Activated CD4-positive, alpha-beta T cell treated with anti-CD3 and anti-CD28 coated beads, Interleukin-2, amount 10 ng/mL, durations not matched to agents 7 days and 5 days (primary cell): ENCODE measurements around the gene MPP7. TPM values are rescaled to one million over a fixed set of nuclear protein-coding genes. Genes with fewer than 3 reads are reported as not detected.

Source experiments
- CTCF ChIA-PET: fragments of 350-600 bp; sonication (Branson Sonifier 250); formaldehyde crosslinking; loops from one replicate; lab custom pipeline; 2021; ENCODE audit warnings: antibody characterized with exemption; lab: Charles Lee
- POLR2A ChIA-PET: fragments of 350-600 bp; sonication (Branson Sonifier 250); formaldehyde crosslinking; loops from one replicate; lab custom pipeline; 2021; ENCODE audit warnings: antibody characterized with exemption; lab: Charles Lee
- DNase-seq: peaks from one replicate; pipeline ENCODE4 v3.0.0-alpha.2; 2020
- H3K27ac Mint-ChIP-seq: one replicate; pipeline ENCODE4 v1.8.0; 2021; ENCODE audit warnings: mild to moderate bottlenecking, moderate library complexity, mixed read lengths
- H3K27me3 Mint-ChIP-seq: one replicate; pipeline ENCODE4 v1.8.0; 2021; ENCODE audit warnings: mixed read lengths
- H3K36me3 Mint-ChIP-seq: one replicate; pipeline ENCODE4 v1.8.0; 2021; ENCODE audit warnings: low read depth, mixed read lengths
- H3K4me1 Mint-ChIP-seq: one replicate; pipeline ENCODE4 v1.8.0; 2021; ENCODE audit warnings: mixed read lengths
- H3K4me3 Mint-ChIP-seq: one replicate; pipeline ENCODE4 v1.8.0; 2021; ENCODE audit warnings: mild to moderate bottlenecking, moderate library complexity, mixed read lengths
- H3K9me3 Mint-ChIP-seq: one replicate; pipeline ENCODE4 v1.8.0; 2021; ENCODE audit warnings: mixed read lengths
- total RNA-seq, 2 experiments: library from RNA; stranded (reverse); gene quantifications; one replicate each; pipeline ENCODE4 v1.2.3, GENCODE V29; 2021

Gene MPP7
- total RNA-seq, 2 experiments from 2014 or later = 18.7 to 20.2 TPM

DNA sequence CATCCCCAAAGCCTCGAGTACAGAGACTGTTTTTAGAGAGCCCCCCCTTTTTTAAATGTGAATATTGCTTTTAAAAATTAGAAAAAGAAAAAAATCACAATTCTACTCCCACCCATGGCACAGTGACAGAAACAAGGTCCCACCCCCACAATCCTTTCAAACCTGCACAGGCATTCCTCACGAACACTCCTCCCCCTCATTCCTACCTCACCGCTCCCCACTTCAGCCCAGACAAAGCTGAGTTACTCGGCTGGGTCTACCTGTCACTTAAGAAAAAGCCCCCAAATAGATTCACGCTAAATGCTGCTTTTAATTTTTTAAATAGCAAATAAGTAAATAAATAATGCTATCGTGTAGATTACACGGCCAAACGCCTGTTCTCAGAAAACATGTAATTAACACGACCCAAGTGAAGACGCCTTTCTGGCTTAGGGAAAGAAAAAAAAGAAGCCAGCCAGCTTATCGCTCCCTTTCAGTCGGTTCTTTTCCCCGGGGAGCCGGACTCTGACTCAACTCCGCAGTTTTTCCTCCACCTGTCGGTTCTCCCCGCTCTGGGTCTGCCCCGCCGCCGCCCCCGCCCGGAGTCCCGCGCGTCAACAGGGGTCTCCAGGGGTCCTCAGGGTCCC lies 739 bp downstream of the MPP7 start:
- Mint-ChIP-seq H3K27me3 (peaks cover 28% of the 10 kb centered on the region), H3K9me3 (no peaks in the 10 kb centered on the region), H3K4me1 (peaks cover 56% of the 10 kb centered on the region), H3K27ac (peak overlapping the region; percentile 68), H3K4me3 (peak overlapping the region; percentile 77), H3K36me3 (no peaks in the 10 kb centered on the region)
- ChIA-PET POLR2A (interaction anchor here (0.6 to 0.8 kb wide), 2 partner anchors 78 to 1497 kb away, joined by 3 read pairs; no protein-coding TSS in a partner anchor), CTCF (interaction anchor here (1.1 to 3.4 kb wide), 7 partner anchors 9 to 81 kb away, joined by 3 to 18 read pairs (median 4); no protein-coding TSS in a partner anchor)
- no peak for DNase-seq

DNA sequence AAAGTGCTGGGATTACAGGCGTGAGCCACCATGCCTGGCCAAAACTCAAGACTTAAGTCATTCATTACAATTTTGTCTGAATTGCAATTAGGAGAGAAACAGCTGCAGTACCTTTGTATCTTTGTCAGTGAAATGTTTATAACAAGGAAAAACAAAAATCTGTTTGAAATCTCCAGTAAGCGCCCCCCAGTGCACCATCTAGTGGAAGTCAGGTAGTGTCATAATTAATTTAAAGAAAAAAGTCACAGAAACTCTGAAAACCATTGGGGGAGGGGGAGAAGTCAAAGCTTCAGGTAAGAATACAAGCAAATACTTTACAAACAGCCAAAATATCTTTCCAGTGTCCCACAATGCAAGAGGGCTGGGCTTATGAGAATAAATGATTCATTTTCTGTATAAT lies 2.8 kb downstream of the MPP7 start:
- Mint-ChIP-seq H3K4me1 (peaks cover 59% of the 10 kb centered on the region), H3K27me3 (peaks cover 16% of the 10 kb centered on the region), H3K4me3 (no peak overlapping the region), H3K36me3 (no peaks in the 10 kb centered on the region), H3K27ac (peak overlapping the region; percentile 39), H3K9me3 (no peaks in the 10 kb centered on the region)
- CTCF ChIA-PET = interaction anchor here (0.7 kb wide), 1 partner anchor 87 kb away, joined by 4 read pairs; no protein-coding TSS in a partner anchor
- POLR2A ChIA-PET = interaction anchor here (0.7 kb wide), 1 partner anchor 66 kb away, joined by 7 read pairs; no protein-coding TSS in a partner anchor
- peak; percentile 41 for DNase-seq

DNA sequence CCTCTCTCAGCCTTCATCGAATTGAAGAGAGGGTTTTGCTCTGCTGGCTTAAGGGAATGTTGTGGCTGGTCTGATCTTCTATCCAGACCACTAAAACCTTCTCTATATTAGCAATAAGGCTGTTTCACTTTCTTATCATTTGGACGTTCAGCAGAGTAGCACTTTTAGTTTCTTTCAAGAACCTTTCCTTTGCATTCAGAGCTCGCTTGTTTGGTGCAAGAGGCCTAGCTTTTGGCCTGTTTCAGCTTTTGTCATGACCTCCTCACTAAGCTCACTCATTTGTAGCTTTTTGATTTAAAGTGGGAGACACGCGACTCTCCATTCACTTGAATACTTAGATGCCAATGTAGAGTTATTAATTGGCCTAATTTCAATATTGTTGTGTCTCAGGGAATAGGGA lies 3.9 kb downstream of the MPP7 start:
- POLR2A ChIA-PET = interaction anchor here (0.6 kb wide), 1 partner anchor 33 kb away, joined by 3 read pairs; no protein-coding TSS in a partner anchor
- CTCF ChIA-PET = interaction anchor here (0.8 to 1.4 kb wide), 7 partner anchors 10 to 95 kb away, joined by 3 to 5 read pairs (median 3); no protein-coding TSS in a partner anchor
- DNase-seq = no peak
- Mint-ChIP-seq H3K4me1 (peaks cover 60% of the 10 kb centered on the region), H3K9me3 (no peaks in the 10 kb centered on the region), H3K36me3 (no peaks in the 10 kb centered on the region), H3K27me3 (peaks cover 6% of the 10 kb centered on the region), H3K4me3 (no peak overlapping the region), H3K27ac (peak overlapping the region; percentile 65)

DNA sequence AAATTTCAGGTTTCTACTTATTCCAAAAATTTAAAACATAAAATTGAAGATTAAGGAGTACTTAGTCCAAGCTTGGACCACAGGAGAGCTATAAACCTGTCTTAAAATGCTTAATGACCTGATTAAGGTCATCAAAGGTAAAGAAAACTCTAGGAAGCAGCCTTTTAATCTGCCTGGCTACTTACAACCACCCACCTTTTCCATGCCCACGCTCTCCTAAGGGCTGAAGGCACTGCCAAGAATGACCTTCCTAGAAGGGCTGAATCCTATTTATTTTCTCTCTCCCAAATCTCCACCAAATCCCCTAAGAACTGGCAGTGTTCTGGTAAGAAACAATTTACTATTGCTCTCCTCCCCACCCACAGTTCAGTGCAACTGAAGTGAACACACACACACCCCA lies 6.8 kb downstream of the MPP7 start:
- DNase-seq = no peak
- no peaks in the 10 kb centered on the region for H3K27me3 Mint-ChIP-seq
- H3K4me1 Mint-ChIP-seq = peaks cover 55% of the 10 kb centered on the region
- no peak overlapping the region for H3K4me3 Mint-ChIP-seq
- no peaks in the 10 kb centered on the region for H3K9me3 Mint-ChIP-seq
- ChIA-PET CTCF (interaction anchor here (1.0 kb wide), 1 partner anchor 19 kb away, joined by 3 read pairs; no protein-coding TSS in a partner anchor), POLR2A (no interaction called here)
- H3K36me3 Mint-ChIP-seq = peaks cover 1% of the 10 kb centered on the region
- H3K27ac Mint-ChIP-seq = no peak overlapping the region

DNA sequence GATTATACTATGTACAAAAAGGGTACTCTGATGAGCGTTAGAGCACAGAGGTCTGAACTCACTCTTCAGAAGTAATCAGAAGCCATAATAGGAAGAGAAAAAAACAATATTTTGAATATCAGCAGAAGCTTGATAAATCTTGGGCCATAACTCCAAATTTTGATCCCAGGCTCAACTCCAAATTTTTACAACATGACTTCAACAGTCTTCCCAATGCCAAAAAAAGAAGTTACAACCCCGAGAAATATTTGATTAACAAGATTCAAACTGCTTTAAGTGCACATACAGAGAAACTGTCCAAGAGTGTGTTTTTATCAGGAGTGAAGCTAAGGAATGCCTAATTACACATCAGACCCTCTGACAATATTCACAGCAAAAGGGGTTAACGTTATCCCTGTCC lies 7.5 kb downstream of the MPP7 start:
- no peaks in the 10 kb centered on the region for H3K9me3 Mint-ChIP-seq
- no peak for DNase-seq
- H3K27ac Mint-ChIP-seq = no peak overlapping the region
- H3K36me3 Mint-ChIP-seq = peaks cover 1% of the 10 kb centered on the region
- ChIA-PET POLR2A (no interaction called here), CTCF (interaction anchor here (1.0 to 1.2 kb wide), 2 partner anchors 15 to 19 kb away, joined by 3 to 5 read pairs; no protein-coding TSS in a partner anchor)
- H3K27me3 Mint-ChIP-seq = no peaks in the 10 kb centered on the region
- peaks cover 51% of the 10 kb centered on the region for H3K4me1 Mint-ChIP-seq
- no peak overlapping the region for H3K4me3 Mint-ChIP-seq

DNA sequence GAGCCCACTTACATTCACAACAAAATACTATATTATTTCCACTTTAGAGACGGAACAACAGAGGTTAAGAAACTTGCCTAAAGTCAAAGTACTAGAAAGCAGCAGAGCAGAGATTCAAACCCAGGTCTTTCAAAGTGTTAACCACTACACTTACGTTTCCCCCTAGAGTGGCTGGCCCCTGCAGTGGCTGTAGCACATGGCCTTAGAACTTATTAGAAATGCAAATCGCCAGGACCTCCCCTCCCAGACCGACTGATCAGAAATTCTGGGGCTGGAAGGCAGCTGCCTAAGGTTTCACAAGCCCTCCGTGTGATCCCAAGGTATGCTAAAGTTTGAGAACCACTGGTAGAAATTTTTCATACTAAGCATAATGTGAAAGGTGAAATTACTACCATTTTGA lies 8.1 kb downstream of the MPP7 start:
- H3K36me3 Mint-ChIP-seq = peaks cover 1% of the 10 kb centered on the region
- no peaks in the 10 kb centered on the region for H3K9me3 Mint-ChIP-seq

GRCh38 chr10:28294169-28294532 lies 8.7 kb downstream of the MPP7 start:
- Mint-ChIP-seq H3K27ac (no peak overlapping the region), H3K4me1 (peaks cover 42% of the 10 kb centered on the region), H3K36me3 (peaks cover 1% of the 10 kb centered on the region), H3K4me3 (no peak overlapping the region), H3K9me3 (no peaks in the 10 kb centered on the region), H3K27me3 (no peaks in the 10 kb centered on the region)
- ChIA-PET POLR2A (no interaction called here), CTCF (no interaction called here)
- DNase-seq = no peak

More for the DNA sequence above, 8.1 kb downstream of the MPP7 start:
- Mint-ChIP-seq H3K4me1 (peaks cover 45% of the 10 kb centered on the region), H3K27ac (no peak overlapping the region), H3K27me3 (no peaks in the 10 kb centered on the region), H3K4me3 (no peak overlapping the region)
- ChIA-PET CTCF (interaction anchor here (1.0 to 1.2 kb wide), 2 partner anchors 16 to 18 kb away, joined by 3 to 5 read pairs; no protein-coding TSS in a partner anchor), POLR2A (no interaction called here)
- no peak for DNase-seq

- Mint-ChIP-seq H3K9me3 (no peaks in the 10 kb centered on the region), H3K27ac (no peak overlapping the region), H3K4me1 (peaks cover 37% of the 10 kb centered on the region), H3K36me3 (peaks cover 1% of the 10 kb centered on the region), H3K4me3 (no peak overlapping the region), H3K27me3 (no peaks in the 10 kb centered on the region)
- POLR2A ChIA-PET = no interaction called here
- CTCF ChIA-PET = no interaction called here
- no peak for DNase-seq
Observed at GRCh38 chr10:28293236-28294168, 9.4 kb downstream of the MPP7 start.

DNA sequence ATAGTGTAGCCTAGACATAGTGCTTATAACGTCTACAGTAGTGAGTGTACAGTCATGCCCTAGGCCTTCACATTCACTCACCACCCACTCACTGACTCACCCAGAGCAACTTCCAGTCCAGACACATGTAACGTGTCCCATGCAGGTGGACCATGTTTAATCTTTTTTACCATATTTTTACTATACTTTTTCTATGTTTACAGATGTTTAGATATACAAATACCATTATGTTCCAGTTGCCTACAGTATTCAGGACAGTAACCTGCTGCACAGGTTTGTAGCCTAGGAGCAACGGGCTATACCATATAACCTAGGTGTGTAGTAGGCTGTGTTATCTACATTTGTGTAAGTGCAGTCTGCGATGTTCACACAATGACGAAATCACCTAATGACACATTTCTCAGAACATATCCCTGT lies 11.0 kb downstream of the MPP7 start:
- H3K9me3 Mint-ChIP-seq = no peaks in the 10 kb centered on the region
- H3K4me3 Mint-ChIP-seq = no peak overlapping the region
- POLR2A ChIA-PET = no interaction called here
- no peaks in the 10 kb centered on the region for H3K27me3 Mint-ChIP-seq
- DNase-seq = no peak
- no peak overlapping the region for H3K27ac Mint-ChIP-seq
- peaks cover 29% of the 10 kb centered on the region for H3K4me1 Mint-ChIP-seq
- peaks cover 1% of the 10 kb centered on the region for H3K36me3 Mint-ChIP-seq
- CTCF ChIA-PET = no interaction called here

- peaks cover 3% of the 10 kb centered on the region for H3K36me3 Mint-ChIP-seq
- H3K9me3 Mint-ChIP-seq = no peaks in the 10 kb centered on the region
- ChIA-PET CTCF (interaction anchor here (1.0 kb wide), 1 partner anchor 13 kb away, joined by 5 read pairs; no protein-coding TSS in a partner anchor), POLR2A (no interaction called here)
- no peak overlapping the region for H3K27ac Mint-ChIP-seq
- H3K27me3 Mint-ChIP-seq = no peaks in the 10 kb centered on the region
- H3K4me3 Mint-ChIP-seq = no peak overlapping the region
- no peak for DNase-seq
- H3K4me1 Mint-ChIP-seq = peaks cover 3% of the 10 kb centered on the region
Observed at GRCh38 chr10:28285816-28286215, 17.0 kb downstream of the MPP7 start.

DNA sequence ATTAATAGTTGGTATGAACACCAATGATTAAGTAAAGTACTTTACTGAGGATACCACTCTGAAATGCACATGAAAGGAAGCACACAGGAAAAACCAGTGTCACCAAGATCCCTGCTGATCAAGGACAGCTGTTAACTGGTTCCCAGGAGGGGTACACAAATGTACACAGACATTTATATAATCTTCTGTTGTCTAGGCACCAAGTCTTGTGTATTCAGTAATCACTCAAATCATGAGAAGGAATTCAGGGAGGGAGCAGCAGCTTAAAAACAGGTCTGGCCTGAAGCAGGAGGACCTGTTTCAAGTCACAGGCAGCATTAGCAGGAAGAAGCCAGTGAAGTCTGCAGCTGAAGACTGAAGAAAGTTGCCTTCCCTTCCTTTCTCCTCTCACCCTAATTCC lies 18.7 kb downstream of the MPP7 start:
- CTCF ChIA-PET = no interaction called here
- Mint-ChIP-seq H3K4me1 (peaks cover 3% of the 10 kb centered on the region), H3K27me3 (no peaks in the 10 kb centered on the region), H3K36me3 (peaks cover 3% of the 10 kb centered on the region), H3K9me3 (no peaks in the 10 kb centered on the region), H3K27ac (no peak overlapping the region), H3K4me3 (no peak overlapping the region)
- no peak for DNase-seq
- POLR2A ChIA-PET = no interaction called here

DNA sequence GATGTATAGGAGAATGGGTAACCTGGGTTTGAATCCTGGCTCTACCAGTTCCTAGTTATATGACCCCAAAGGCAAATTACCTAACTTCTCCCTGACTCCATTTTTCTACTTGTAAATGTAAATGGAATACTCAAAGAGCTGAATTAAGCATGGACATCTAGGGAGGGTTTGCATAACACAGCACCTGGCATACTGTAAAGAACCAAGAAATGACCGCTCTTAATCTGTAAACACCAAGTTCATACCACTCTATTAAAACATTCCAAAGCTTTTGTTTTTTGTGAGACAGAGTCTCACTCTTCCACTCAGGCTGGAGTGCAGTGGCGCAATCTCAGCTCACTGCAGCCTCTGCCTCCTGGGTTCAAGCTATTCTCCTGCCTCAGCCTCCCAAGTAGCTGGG lies 19.6 kb downstream of the MPP7 start:
- ChIA-PET CTCF (interaction anchor here (0.9 kb wide), 1 partner anchor 15 kb away, joined by 3 read pairs; no protein-coding TSS in a partner anchor), POLR2A (no interaction called here)

More for the DNA sequence above, 19.6 kb downstream of the MPP7 start:
- Mint-ChIP-seq H3K27ac (no peak overlapping the region), H3K9me3 (no peaks in the 10 kb centered on the region), H3K4me3 (no peak overlapping the region), H3K27me3 (no peaks in the 10 kb centered on the region), H3K36me3 (peaks cover 3% of the 10 kb centered on the region), H3K4me1 (peaks cover 3% of the 10 kb centered on the region)
- DNase-seq = no peak
